GM19043 (cell line): ENCODE results near the gene LDLRAD4.
A peak's percentile ranks its signal among the peaks of the same experiment; 100 is the strongest.

Source experiments
- ATAC-seq: cut with Tn5 transposase; IDR thresholded peaks from one replicate; pipeline ENCODE4 v1.9.1; 2021; ENCODE audit warnings: low read depth; ENCODE audit not compliant: unreplicated experiment

The LDLRAD4 gene

GRCh38 chr18:13440277-13441248, 222.0 kb downstream of the LDLRAD4 start:
- no peak for ATAC-seq

DNA sequence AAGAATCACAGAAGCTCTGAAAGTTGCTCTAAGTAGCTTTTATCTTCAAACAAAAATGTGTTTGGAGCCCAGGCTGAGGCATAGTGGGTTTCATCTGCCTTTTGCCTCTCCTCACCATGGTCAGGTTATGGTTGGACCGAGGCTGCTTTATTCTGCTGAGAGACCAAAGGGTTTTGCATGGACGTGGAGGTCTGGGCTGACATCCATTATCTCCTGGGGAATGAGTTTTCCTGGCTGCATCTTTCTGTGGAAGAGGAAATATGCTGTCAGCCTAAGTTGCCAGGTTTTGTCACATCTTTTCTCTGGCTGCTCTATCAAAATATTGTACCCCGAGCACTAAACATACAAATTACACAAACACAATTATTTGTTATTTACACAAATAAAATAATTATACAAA, 223.2 kb downstream of the LDLRAD4 start:
- no peak for ATAC-seq

GRCh38 chr18:13442451-13442850, 223.9 kb downstream of the LDLRAD4 start:
- ATAC-seq: no peak

DNA sequence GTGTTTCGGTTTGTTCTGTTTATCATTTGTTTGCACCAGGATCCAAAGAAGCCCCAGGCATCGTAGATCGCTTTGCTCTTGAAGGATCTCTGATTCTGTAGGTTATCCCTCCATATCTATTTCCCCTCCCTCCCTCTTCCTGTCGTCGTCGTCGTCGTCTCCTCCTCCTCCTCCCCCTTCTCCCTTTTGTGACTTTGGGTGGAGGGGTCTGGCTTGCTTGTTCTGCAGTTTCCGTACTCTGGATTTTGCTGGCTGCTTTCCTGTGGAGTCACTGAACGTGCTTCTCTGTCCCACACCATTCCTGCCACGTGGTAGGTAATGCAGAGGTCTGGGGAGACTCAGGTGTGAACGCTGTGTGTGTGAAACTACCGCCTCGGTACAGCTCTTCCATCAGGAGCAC, 225.0 kb downstream of the LDLRAD4 start:
- no peak for ATAC-seq

GRCh38 chr18:13444430-13445240, 226.1 kb downstream of the LDLRAD4 start:
- ATAC-seq: no peak

DNA sequence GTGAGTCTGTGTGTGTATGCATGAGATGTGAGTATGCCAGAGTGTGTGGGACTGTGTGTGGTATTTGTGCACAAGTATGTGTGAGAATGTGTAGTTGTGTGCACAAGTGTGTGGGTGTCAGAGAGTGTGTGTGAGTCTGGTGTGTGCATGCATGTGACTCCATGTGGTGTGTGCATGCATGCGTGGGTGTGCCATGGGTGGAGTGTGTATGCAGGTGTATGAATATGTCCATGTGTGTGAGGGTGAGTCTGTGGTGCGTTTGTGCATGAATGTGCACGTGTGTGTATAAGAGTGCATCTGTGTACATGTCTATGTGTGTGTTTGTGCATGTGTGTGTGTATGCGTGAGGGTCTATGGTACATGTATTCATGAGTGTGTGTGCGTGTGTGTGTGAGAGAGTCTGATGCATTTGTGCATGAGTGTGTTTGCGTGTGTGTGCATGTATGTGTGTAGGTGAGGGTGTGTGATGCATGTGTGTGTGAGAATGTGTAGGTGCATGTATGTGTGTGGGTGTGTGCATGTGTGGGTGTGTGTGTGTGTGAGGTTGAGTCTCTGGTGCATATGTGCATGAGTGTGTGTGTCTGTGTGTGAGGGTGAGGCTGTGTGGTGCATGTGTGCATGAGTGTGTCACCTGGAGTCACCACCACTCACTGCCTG, 226.8 kb downstream of the LDLRAD4 start:
- ATAC-seq: no peak

DNA sequence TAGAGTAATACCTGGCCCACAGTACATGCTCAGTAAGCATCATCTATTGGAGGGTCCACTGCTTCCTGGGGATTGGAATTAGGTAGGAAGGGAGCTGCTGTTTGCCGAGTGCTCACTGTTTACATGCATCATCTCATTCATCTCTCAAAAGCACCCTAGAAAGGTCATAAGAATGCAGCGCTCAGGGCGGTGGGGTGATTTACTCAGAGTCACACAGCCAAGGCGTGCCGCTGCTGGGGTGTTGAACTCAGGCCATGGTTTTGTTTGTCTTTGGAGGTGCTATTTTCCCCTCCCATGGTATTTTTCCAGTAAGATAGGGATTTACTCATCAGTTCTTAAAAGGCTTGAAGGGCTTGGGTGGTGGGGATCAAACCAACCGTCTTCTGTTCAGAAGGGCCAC, 227.5 kb downstream of the LDLRAD4 start:
- ATAC-seq: no peak

DNA sequence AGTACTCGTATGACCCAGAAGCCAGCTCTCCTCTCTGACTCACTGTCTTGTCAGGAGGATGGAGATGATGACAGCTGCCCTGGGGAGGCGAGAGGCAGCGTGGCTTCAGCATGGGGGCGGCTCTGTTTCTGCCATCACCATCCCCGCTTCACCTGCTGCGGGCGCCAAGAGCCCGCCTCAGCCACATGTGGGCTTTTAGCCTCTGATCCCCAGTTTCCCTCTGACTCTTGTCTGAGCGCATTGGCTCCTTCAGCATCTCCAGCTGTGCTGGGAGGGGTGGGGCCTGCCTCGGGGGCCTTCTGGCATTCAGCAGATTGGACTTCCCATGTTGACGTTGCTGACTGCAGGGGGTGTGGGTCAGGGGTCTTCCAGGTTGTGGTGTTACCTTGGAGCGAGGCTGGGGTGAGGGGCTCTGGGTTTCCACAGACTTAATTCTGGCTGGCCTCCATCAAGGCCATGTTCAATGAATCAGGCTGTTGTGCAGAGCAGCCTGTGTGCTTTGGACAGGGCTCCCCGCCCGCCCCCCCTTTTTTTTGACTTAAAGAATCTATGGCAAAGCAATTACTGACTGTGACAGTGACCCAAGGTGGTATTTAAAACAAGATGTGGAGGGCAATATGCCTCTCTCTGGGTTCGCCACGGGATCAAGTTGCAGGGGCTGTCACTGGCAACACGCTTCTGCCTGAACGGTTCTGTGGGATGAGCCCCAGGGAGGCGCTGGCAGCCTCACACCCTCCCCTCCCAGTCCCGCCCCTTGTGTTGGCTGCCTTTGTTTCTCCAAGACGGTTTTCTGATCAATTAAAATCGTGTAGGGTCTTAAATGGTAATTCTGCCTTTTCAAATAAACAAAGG, 228.3 kb downstream of the LDLRAD4 start:
- ATAC-seq: no peak

GRCh38 chr18:13447621-13448334, 229.2 kb downstream of the LDLRAD4 start:
- no peak for ATAC-seq

DNA sequence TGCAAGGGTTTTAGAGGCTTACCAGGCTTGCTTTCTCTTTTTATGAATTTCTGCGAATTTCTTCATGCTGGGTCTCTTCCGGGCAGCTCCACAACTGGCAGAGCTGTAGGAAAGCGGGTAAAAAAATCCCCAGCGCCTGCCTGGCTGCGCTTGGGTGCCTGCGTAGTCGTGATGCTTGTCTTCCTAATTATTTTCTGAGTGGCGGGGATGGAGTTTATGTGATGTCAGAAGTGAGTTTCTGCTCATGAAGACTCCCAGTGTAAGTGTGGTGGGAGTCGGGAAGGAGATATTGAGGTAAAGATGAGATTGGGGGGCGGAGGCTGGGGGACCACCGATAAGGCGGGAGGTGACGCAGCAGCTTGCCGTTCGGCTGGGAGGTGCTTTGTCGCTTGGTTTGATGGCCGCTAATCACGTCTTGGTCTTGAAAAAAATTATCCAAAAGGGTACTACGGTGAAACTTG, 229.8 kb downstream of the LDLRAD4 start:
- no peak for ATAC-seq

DNA sequence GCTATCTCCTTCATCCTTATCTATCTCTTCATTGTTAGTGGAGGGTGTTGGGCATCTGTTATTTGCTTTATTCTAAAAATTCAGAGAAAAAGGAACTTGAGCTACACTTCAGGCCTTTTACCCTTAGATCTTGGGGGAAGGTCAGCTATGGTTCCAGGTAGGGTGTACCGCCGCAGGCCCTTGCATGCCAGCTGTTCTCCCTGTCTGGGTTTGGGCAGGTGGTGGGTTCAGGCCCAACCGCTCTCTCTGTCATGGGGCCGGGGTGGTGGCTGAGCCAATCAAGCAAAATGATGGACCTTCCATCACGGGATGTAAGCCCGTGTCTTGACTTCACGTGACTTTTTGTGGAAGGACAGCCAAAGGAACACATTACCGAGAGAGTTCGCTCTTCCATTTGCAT, 231.1 kb downstream of the LDLRAD4 start:
- no peak for ATAC-seq

- peak; percentile 63 for ATAC-seq
These were observed 232.0 kb downstream of the LDLRAD4 start for GRCh38 chr18:13450289-13451212.

DNA sequence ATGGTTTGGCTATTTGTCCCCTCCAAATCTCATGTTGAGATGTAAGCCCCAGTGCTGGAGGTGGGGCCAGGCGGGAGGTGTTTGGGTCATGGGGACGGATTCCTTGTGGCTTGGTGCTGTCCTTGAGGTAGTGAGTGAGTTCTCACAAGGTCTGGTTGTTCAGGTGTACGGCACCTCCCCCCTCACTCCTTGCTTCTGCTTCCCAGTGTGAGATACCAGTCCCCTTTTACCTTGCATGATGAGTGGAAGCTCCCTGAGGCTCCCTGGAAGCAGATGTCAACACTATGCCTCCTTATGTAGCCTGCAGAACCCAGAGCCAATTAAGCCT, 232.6 kb downstream of the LDLRAD4 start:
- ATAC-seq: no peak

- no peak for ATAC-seq
These were observed 233.3 kb downstream of the LDLRAD4 start for GRCh38 chr18:13451661-13452387.

DNA sequence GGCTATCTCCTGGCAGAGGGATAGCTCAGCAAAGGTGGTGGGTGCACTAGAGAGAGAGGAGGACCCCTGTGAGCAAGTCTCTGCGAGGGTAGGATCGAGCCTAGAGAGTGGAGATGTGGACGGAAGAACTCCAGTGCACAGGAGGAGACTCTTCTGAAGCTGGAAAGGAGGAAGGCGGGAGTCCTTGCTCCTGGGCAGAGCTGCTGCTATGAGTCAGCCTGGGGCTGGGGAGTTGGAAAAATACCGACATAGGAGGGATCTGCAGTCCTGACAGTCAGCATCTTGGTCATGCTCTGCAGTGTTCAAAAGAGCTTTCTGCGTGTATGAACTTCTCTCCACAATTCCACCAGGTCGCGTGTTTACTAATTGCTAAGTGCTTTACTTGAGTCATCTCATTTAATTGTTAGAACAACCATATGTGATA, 233.8 kb downstream of the LDLRAD4 start:
- no peak for ATAC-seq

DNA sequence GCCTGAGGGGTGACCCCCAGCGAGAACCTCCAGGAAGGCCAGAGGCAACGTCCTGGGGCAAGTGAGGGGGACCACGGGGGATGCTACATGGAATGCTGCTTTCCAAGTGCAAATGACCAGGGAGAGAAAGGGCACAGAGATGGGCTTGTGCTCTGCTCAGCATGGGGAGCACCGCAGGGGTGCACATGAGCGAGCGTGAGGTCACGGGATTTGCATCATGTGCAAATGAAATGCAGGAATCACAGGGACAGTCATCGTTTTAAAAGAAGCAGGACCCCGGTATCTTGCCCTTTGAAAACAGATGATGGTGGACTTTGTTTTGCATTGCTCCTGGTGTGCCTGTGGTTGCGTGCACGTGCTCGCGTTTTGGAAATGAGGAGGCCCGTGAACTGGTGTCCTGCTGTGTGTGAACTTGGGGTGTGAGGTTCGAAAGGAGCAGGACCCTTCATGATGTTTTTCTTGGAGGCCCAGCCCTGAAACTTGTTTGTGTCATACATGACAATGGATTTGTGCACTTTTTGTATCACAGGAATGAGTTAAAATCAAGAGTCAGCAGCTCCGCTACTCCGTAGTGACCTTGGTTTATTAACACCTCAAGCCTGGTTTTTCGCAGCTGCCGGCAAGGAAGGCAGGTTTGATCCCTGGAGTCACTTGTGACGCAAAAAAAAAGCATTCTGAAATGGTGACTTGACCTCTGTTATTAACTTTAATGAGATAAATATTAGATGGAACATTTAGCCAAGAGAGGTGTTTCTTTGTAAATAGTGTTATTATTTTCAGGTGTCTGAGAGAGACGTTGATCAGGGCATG, 234.5 kb downstream of the LDLRAD4 start:
- no peak for ATAC-seq

GRCh38 chr18:13453714-13454113, 235.2 kb downstream of the LDLRAD4 start:
- ATAC-seq: no peak
